ENCODE measurements around the gene CDON. TPM values are rescaled to one million over a fixed set of nuclear protein-coding genes. Genes with fewer than 3 reads are reported as not detected.
"Not testable (repeated sequence)": the region's sequence is repeated elsewhere in the genome, so short reads cannot be mapped to it uniquely, and the experiment has no call there.

CDON gene
- total RNA-seq, 6 donors from 2014 or later = 4.0 to 24.2 (median 13.5) TPM

GRCh38 chr11:126032375-126032774 is 30.3 kb downstream of the CDON start:
- ATAC-seq (ENCODE audit: low FRiP score in 2 of 2) = no peak
- Histone ChIP-seq H3K9me3 (no peaks in the 10 kb centered on the region), H3K4me1 (peaks cover 0 to 13% (median 5%) of the 10 kb centered on the region in 4 donors), H3K36me3 (no peaks in the 10 kb centered on the region), H3K27ac (no peak overlapping the region), H3K27me3 (no peaks in the 10 kb centered on the region), H3K4me3 (no peak overlapping the region)
- 87 to 94% methylated on average over 7 of the region's 7 CpGs for WGBS, 2 donors
- DNase-seq = no peak
- no peak for TF ChIP-seq POLR2AphosphoS5 (IDR thresholded peaks at IDR 0.05)
- TF ChIP-seq EP300 (IDR thresholded peaks at IDR 0.05) = no peak
- no peak for TF ChIP-seq POLR2A (IDR thresholded peaks at IDR 0.05)
- TF ChIP-seq, protein P1, sequence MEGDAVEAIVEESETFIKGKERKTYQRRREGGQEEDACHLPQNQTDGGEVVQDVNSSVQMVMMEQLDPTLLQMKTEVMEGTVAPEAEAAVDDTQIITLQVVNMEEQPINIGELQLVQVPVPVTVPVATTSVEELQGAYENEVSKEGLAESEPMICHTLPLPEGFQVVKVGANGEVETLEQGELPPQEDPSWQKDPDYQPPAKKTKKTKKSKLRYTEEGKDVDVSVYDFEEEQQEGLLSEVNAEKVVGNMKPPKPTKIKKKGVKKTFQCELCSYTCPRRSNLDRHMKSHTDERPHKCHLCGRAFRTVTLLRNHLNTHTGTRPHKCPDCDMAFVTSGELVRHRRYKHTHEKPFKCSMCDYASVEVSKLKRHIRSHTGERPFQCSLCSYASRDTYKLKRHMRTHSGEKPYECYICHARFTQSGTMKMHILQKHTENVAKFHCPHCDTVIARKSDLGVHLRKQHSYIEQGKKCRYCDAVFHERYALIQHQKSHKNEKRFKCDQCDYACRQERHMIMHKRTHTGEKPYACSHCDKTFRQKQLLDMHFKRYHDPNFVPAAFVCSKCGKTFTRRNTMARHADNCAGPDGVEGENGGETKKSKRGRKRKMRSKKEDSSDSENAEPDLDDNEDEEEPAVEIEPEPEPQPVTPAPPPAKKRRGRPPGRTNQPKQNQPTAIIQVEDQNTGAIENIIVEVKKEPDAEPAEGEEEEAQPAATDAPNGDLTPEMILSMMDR (IDR thresholded peaks at IDR 0.05) = no peak

DNA sequence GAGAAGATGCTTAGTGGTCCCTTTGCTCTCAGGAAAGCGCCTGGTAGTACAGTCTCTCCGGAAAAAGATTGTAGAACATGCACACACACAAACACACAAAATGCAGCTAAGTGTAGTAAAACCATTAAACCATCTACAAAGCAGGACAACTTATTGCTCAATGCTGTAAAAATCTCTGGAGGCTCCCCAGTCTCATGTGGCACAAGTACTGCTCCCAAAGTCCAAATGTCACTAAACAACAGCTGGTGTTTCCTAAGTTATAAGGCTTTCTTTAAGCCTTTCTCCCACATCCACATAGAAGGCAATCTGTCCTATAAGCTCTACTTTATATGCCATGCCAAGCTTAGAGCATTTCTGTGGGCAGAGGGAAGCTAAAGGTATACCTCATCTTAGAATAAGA is 32.9 kb downstream of the CDON start:
- TF ChIP-seq POLR2AphosphoS5 (IDR thresholded peaks at IDR 0.05) (no peak), EP300 (IDR thresholded peaks at IDR 0.05) (no peak), POLR2A (IDR thresholded peaks at IDR 0.05) (no peak)
- TF ChIP-seq, protein P1 (IDR thresholded peaks at IDR 0.05) = no peak
- 90 to 100% methylated on average over 2 of the region's 2 CpGs for WGBS, 2 donors
- H3K27ac ChIP-seq = no peak overlapping the region
- H3K36me3 ChIP-seq = no peaks in the 10 kb centered on the region
- ATAC-seq (ENCODE audit: low FRiP score in 2 of 2) (no peak), DNase-seq (no peak)
- no peaks in the 10 kb centered on the region for H3K9me3 ChIP-seq
- peaks cover 0 to 11% (median 2%) of the 10 kb centered on the region in 4 donors for H3K4me1 ChIP-seq
- no peaks in the 10 kb centered on the region for H3K27me3 ChIP-seq
- no peak overlapping the region for H3K4me3 ChIP-seq

GRCh38 chr11:126029237-126029636 is 33.4 kb downstream of the CDON start:
- Histone ChIP-seq H3K36me3 (no peaks in the 10 kb centered on the region), H3K4me3 (no peak overlapping the region), H3K9me3 (no peaks in the 10 kb centered on the region), H3K27ac (no peak overlapping the region), H3K4me1 (peaks cover 0 to 5% (median 2%) of the 10 kb centered on the region in 4 donors), H3K27me3 (no peaks in the 10 kb centered on the region)
- ATAC-seq (ENCODE audit: low FRiP score in 2 of 2) (no peak), DNase-seq (no peak)
- TF ChIP-seq EP300 (IDR thresholded peaks at IDR 0.05) = no peak
- no peak for TF ChIP-seq POLR2AphosphoS5 (IDR thresholded peaks at IDR 0.05)
- TF ChIP-seq, protein P1 (IDR thresholded peaks at IDR 0.05) = no peak
- TF ChIP-seq POLR2A (IDR thresholded peaks at IDR 0.05) = no peak
- WGBS, 2 donors = 77 to 84% methylated on average over 4 of the region's 4 CpGs

GRCh38 chr11:126028534-126028933 is 34.1 kb downstream of the CDON start:
- WGBS, 2 donors = 93 to 100% methylated on average over 3 of the region's 3 CpGs
- H3K27ac ChIP-seq; H3K4me3 ChIP-seq; H3K4me1 ChIP-seq; H3K9me3 ChIP-seq; H3K36me3 ChIP-seq; ATAC-seq (ENCODE audit: low FRiP score in 2 of 2); DNase-seq; H3K27me3 ChIP-seq: not testable (repeated sequence)

DNA sequence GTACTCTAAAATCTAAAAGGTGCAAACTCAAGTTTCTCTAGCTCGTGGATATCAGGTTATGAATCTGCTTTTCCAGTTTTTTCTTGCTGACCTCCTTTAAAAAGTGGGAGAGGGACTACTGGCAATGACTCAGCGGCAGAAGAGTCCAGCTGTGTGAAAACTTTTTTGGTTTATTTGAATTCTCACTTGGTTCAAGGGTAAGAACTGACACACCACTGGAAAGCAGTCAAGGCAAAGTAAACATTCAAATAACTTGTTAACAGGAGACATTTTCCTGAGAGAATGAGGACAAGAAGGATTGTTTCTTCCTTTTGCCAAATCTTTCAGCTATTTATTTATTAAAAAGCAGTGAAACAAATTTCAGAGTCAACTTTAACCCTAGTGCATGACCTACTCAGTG is 36.1 kb downstream of the CDON start:
- H3K36me3 ChIP-seq = no peaks in the 10 kb centered on the region
- H3K27ac ChIP-seq = no peak overlapping the region
- H3K4me1 ChIP-seq = no peaks in the 10 kb centered on the region
- no peak for DNase-seq
- no peaks in the 10 kb centered on the region for H3K9me3 ChIP-seq
- no peak for TF ChIP-seq EP300 (IDR thresholded peaks at IDR 0.05)
- TF ChIP-seq POLR2A (IDR thresholded peaks at IDR 0.05) = no peak
- WGBS, 2 donors = 45 to 47% methylated on average over 2 of the region's 2 CpGs
- H3K4me3 ChIP-seq = no peak overlapping the region
- ATAC-seq (ENCODE audit: low FRiP score in 2 of 2) = peak in 1 of 2 donors; percentile 55
- no peaks in the 10 kb centered on the region for H3K27me3 ChIP-seq

GRCh38 chr11:126025822-126026221 is 36.8 kb downstream of the CDON start:
- ATAC-seq (ENCODE audit: low FRiP score in 2 of 2) = no peak
- TF ChIP-seq POLR2AphosphoS5 (IDR thresholded peaks at IDR 0.05) (no peak), POLR2A (IDR thresholded peaks at IDR 0.05) (no peak), EP300 (IDR thresholded peaks at IDR 0.05) (no peak)
- Histone ChIP-seq H3K27ac (no peak overlapping the region), H3K36me3 (no peaks in the 10 kb centered on the region), H3K4me1 (no peaks in the 10 kb centered on the region), H3K4me3 (no peak overlapping the region), H3K27me3 (no peaks in the 10 kb centered on the region), H3K9me3 (no peaks in the 10 kb centered on the region)
- WGBS, 2 donors = 90 to 100% methylated on average over 1 of the region's 1 CpG
- no peak for DNase-seq
